ENCODE data around the gene ESYT1.

ESYT1 gene

DNA sequence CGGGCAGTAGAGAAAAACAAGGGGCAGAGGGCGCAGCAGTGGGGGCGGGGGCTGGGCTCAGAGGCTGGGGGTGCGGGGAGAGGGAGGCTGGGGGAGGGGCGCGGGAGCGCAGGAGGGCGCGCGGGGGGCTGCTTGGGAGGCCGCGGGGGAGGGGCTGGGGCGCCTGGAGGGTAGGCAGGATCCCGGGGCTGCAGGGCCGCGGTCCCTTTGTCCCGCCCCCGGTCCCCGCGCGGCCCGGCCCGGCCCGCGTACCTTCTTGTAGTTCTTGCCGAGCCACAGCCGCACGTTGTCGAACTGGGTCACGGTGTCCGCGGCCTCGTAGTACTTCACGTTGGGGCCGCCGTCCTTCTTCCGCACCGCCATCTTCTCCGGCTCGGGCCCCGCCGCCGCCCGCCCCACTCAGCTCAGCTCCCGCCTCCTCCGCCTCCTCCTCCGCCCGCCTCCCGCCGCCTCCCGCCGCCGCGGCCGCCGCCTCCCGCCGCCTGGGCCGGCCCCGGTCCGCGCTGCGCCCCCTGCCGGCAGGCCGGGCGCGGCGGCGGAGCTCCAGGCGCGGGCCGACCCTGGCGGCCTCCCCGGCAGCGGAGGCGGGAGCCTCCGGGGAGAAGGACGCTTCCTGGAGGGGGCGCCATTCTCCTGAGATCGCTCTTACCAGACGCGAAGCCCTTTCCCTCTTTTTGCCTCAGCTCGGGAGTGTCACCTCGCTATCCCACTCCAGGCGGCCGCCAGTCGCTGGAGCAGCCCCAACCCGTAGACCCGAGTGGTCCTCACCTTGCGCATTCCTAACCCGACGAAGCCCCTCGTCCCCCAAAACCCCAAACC is 61.2 kb downstream of the ESYT1 start, which contains the start of gene SMARCC2 (continued):
- TF ChIP-seq HOXD13 (CRISPR knock-in tag; IDR thresholded peaks at IDR 0.05; ENCODE audit: borderline replicate concordance), result no peak
- TF ChIP-seq ZNF138 (tag by site-specific recombination; IDR thresholded peaks at IDR 0.05; ENCODE audit: borderline replicate concordance), result no peak
- TF ChIP-seq ZNF639 (tag by site-specific recombination; IDR thresholded peaks at IDR 0.05), result no peak
- peak; percentile 81 for TF ChIP-seq SP3 (tag by site-specific recombination; IDR thresholded peaks at IDR 0.05)

DNA sequence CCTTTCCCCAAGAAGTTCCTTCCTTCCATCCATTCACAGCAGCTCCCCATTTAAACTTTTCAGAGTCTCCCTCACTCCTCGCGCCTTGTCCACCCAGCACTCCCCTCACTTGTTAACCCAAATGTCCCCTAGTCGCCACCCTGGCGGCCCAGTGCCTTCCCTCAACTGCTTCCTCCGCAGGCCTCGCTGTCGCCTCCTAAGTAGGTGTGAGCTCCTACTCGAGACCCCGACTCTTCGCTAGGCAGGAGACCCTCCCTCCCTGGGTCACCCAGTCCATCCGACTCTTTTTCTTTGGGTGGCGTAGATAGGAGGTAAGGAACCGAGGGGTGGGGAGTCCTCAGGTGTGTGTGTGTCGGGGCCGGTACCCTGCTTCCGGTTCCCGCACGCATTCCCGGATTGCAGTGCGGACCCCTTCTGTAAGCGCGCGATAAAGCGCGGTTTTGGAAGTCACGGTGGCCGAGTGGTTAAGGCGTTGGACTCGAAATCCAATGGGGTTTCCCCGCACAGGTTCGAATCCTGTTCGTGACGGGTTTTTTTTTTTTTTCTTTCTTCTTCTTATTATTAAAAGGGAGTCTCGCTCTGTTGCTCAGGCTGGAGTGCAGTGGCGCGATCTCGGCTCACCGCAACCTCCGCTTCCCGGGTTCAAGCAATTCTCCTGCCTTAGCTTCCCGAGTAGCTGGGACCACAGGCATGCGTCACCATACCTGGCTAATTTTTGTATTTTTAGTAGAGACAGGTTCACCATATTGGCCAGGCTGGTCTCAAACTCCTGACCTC is 62.0 kb downstream of the ESYT1 start:
- peaks cover 12 to 22% of the 10 kb centered on the region in 2 experiments for H3K36me3 ChIP-seq (ENCODE audit: control insufficient read depth in 2 of 2, insufficient read depth in 1 of 2, low read length in 2 of 2)
- peak overlapping the region; percentile 86 for H3K27ac ChIP-seq (ENCODE audit: extremely low read depth, low read depth, low read length)
- peak overlapping the region; percentile 81 for H3K4me3 ChIP-seq (ENCODE audit: low read depth, low read length)
- no peaks in the 10 kb centered on the region for H3K9me3 ChIP-seq (ENCODE audit: control insufficient read depth, insufficient read depth, low read depth, low read length)
- POLR2A ChIA-PET, result interaction anchor here (0.6 to 5.3 kb wide), 28 partner anchors 9 to 249 kb away, joined by 3 to 59 read pairs (median 4); partner anchors contain the start of genes ANKRD52, CS, ESYT1 and MYL6
- CTCF ChIA-PET, result interaction anchor here (0.5 to 6.1 kb wide), 45 partner anchors 9 to 473 kb away, joined by 3 to 86 read pairs (median 5); partner anchors contain the start of genes ANKRD52, COQ10A, ESYT1 and GLS2
- no peaks in the 10 kb centered on the region; the same call in 1 of the 2 replicates for H3K4me1 ChIP-seq (ENCODE audit: control insufficient read depth, insufficient read depth, low read length)
- TF ChIP-seq ZNF473 (tag by site-specific recombination; IDR thresholded peaks at IDR 0.05), result no peak
- TF ChIP-seq ZNF529 (tag by site-specific recombination; IDR thresholded peaks at IDR 0.05; ENCODE audit: insufficient replicate concordance), result no peak
- TF ChIP-seq EGR2 (tag by site-specific recombination; IDR thresholded peaks at IDR 0.05; ENCODE audit: low read depth), result 0 out of 2 replicates have a peak, but pooled peaks have one; percentile 6
- no peak for TF ChIP-seq BCL11A (tag by site-specific recombination; IDR thresholded peaks at IDR 0.05; ENCODE audit: low read depth)
- no peak for TF ChIP-seq MEIS1 (CRISPR knock-in tag; IDR thresholded peaks at IDR 0.05; ENCODE audit: borderline replicate concordance)
- no peak for TF ChIP-seq ZNF133 (tag by site-specific recombination; IDR thresholded peaks at IDR 0.05)
- TF ChIP-seq ZNF121 (tag by site-specific recombination; IDR thresholded peaks at IDR 0.05), result peak; percentile 99
- peak; percentile 86; the same call in 1 of the 2 replicates for TF ChIP-seq ZNF561 (tag by site-specific recombination; IDR thresholded peaks at IDR 0.05; ENCODE audit: borderline replicate concordance)
- no peak for TF ChIP-seq PRDM4 (tag by site-specific recombination; IDR thresholded peaks at IDR 0.05)
- TF ChIP-seq ZNF596 (tag by site-specific recombination; IDR thresholded peaks at IDR 0.05), result no peak
- TF ChIP-seq ZNF433 (tag by site-specific recombination; IDR thresholded peaks at IDR 0.05; ENCODE audit: low read depth), result no peak
- TF ChIP-seq, protein P1, sequence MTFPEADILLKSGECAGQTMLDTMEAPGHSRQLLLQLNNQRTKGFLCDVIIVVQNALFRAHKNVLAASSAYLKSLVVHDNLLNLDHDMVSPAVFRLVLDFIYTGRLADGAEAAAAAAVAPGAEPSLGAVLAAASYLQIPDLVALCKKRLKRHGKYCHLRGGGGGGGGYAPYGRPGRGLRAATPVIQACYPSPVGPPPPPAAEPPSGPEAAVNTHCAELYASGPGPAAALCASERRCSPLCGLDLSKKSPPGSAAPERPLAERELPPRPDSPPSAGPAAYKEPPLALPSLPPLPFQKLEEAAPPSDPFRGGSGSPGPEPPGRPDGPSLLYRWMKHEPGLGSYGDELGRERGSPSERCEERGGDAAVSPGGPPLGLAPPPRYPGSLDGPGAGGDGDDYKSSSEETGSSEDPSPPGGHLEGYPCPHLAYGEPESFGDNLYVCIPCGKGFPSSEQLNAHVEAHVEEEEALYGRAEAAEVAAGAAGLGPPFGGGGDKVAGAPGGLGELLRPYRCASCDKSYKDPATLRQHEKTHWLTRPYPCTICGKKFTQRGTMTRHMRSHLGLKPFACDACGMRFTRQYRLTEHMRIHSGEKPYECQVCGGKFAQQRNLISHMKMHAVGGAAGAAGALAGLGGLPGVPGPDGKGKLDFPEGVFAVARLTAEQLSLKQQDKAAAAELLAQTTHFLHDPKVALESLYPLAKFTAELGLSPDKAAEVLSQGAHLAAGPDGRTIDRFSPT (tag by site-specific recombination; IDR thresholded peaks at IDR 0.05), result no peak
- TF ChIP-seq ZNF311 (tag by site-specific recombination; IDR thresholded peaks at IDR 0.05; ENCODE audit: borderline replicate concordance), result no peak
- TF ChIP-seq ZNF354C (tag by site-specific recombination; IDR thresholded peaks at IDR 0.05; ENCODE audit: borderline replicate concordance, low read depth), result no peak
- TF ChIP-seq, protein P2, sequence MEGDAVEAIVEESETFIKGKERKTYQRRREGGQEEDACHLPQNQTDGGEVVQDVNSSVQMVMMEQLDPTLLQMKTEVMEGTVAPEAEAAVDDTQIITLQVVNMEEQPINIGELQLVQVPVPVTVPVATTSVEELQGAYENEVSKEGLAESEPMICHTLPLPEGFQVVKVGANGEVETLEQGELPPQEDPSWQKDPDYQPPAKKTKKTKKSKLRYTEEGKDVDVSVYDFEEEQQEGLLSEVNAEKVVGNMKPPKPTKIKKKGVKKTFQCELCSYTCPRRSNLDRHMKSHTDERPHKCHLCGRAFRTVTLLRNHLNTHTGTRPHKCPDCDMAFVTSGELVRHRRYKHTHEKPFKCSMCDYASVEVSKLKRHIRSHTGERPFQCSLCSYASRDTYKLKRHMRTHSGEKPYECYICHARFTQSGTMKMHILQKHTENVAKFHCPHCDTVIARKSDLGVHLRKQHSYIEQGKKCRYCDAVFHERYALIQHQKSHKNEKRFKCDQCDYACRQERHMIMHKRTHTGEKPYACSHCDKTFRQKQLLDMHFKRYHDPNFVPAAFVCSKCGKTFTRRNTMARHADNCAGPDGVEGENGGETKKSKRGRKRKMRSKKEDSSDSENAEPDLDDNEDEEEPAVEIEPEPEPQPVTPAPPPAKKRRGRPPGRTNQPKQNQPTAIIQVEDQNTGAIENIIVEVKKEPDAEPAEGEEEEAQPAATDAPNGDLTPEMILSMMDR (tag by site-specific recombination; IDR thresholded peaks at IDR 0.05), result 0 out of 2 replicates have a peak, but pooled peaks have one; percentile 33
- TF ChIP-seq ZNF610 (tag by site-specific recombination; IDR thresholded peaks at IDR 0.05; ENCODE audit: borderline replicate concordance), result peak; percentile 87
- TF ChIP-seq ZNF155 (tag by site-specific recombination; IDR thresholded peaks at IDR 0.05), result no peak
- no peak for TF ChIP-seq ZNF513 (tag by site-specific recombination; IDR thresholded peaks at IDR 0.05)
- no peak for TF ChIP-seq ZNF114 (tag by site-specific recombination; IDR thresholded peaks at IDR 0.05)
- no peak for TF ChIP-seq ZNF747 (tag by site-specific recombination; IDR thresholded peaks at IDR 0.05)
- peak; percentile 80; the same call in 1 of the 2 replicates for TF ChIP-seq ZNF558 (tag by site-specific recombination; IDR thresholded peaks at IDR 0.05)
